SK-N-MC (cell line): ENCODE results near the gene DND1.

Source experiments
- EZH2 ChIP-seq: fragments of 200-600 bp; sonication (generic); IDR thresholded peaks from one replicate; pipeline ENCODE4 v1.6.1; 2017; ENCODE audit warnings: antibody characterized with exemption
- POLR2AphosphoS5 ChIP-seq: IDR thresholded peaks from 2 replicates; pipeline ENCODE4 v1.6.1; 2012; ENCODE audit warnings: mild to moderate bottlenecking, low read depth, low read length, borderline replicate concordance

DNA sequence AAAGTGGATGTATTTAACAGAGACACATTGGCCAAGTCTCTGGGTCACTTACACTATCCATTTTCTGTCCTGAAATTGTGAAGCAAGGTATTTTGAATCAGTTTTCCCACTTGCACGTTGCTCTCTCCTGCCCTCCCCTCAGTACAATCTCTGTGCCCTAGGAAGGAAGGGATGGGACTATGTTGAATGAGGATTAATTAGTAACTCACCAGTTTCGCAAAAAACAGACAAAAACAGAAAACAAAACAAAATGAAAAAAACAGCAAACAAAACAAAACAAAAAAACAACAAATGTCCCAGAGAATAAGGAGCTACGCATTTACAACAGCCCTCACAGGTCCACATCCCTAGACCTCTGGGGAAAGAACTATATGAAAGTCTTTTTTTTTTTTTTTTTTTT, 39.3 kb downstream of the DND1 start:
- no peak for TF ChIP-seq POLR2AphosphoS5
- TF ChIP-seq EZH2, result no peak
